SK-N-SH (cell line): ENCODE measurements around the gene C10orf143. TPM values are rescaled to one million over a fixed set of nuclear protein-coding genes. Genes with fewer than 3 reads are reported as not detected.

Experiments used
- CTCF ChIA-PET: fragments of 300-600, 350-600 bp; formaldehyde crosslinking; extraction: SDS; loops from one replicate; lab custom pipeline; 2021; lab: Yijun Ruan, JAX
- POLR2A ChIA-PET: fragments of 350-600 bp; sonication (Branson Sonifier 250); formaldehyde crosslinking; extraction: SDS; loops from one replicate; lab custom pipeline; 2020; ENCODE audit warnings: antibody characterized with exemption, inconsistent platforms; lab: Yijun Ruan, JAX
- DNase-seq: peaks from one replicate; pipeline ENCODE4 v3.0.0; 2012
- H2AFZ ChIP-seq: fragments of 200-600 bp; sonication (generic); 2 replicates; pipeline ENCODE4 v1.8.1; 2016; ENCODE audit warnings: antibody characterized with exemption, mild to moderate bottlenecking, low read depth
- H3F3A ChIP-seq: fragments of 200-600 bp; sonication (generic); replicated peaks from 2 replicates; pipeline ENCODE3; 2016; ENCODE audit warnings: antibody characterized with exemption, mild to moderate bottlenecking; ENCODE audit not compliant: insufficient read depth
- H3K27ac ChIP-seq, 2 experiments: fragments of 200-500 bp in 1 of 2; fragments of 200-600 bp in 1 of 2; sonication (Bioruptor generic) in 1 of 2; sonication (generic), shearing (Covaris generic) in 1 of 2; 2 replicates each; pipeline versions ENCODE4 v1.5.1 to v1.6.1; 2014 to 2016; ENCODE audit warnings: low read depth in 2 of 2, inconsistent platforms in 1 of 2, low read length in 1 of 2, mild to moderate bottlenecking in 1 of 2, mixed read lengths in 1 of 2
- H3K27me3 ChIP-seq: fragments of 200-600 bp; sonication (generic), shearing (Covaris generic); 2 replicates; pipeline ENCODE4 v1.6.1; 2016; ENCODE audit warnings: mixed run types; ENCODE audit not compliant: insufficient read depth
- H3K36me3 ChIP-seq, 2 experiments: fragments of 200-500 bp in 1 of 2; fragments of 200-600 bp in 1 of 2; sonication (Bioruptor generic) in 1 of 2; sonication (generic) in 1 of 2; replicated peaks in 1 of 2; 2 replicates each; pipeline versions ENCODE3 to v1.5.1; 2014 to 2016; ENCODE audit warnings: low read length in 1 of 2, mild to moderate bottlenecking in 1 of 2; ENCODE audit not compliant: insufficient read depth in 2 of 2, control insufficient read depth in 1 of 2
- H3K4me1 ChIP-seq, 2 experiments: fragments of 200-500 bp in 1 of 2; fragments of 200-600 bp in 1 of 2; sonication (Bioruptor generic) in 1 of 2; sonication (generic), shearing (Covaris generic) in 1 of 2; 2 replicates each; pipeline versions ENCODE4 v1.5.1 to v1.6.1; 2014 to 2016; ENCODE audit warnings: low read depth in 1 of 2, low read length in 1 of 2, mixed run types in 1 of 2; ENCODE audit not compliant: insufficient read depth in 2 of 2, control insufficient read depth in 1 of 2
- H3K4me2 ChIP-seq: fragments of 200-600 bp; sonication (generic), shearing (Covaris generic); 2 replicates; pipeline ENCODE4 v1.6.1; 2017; ENCODE audit warnings: mixed run types
- H3K4me3 ChIP-seq, 2 experiments: fragments of 200-500 bp in 1 of 2; fragments of 200-600 bp in 1 of 2; sonication (Bioruptor generic) in 1 of 2; sonication (generic), shearing (Covaris generic) in 1 of 2; 2 replicates each; pipeline versions ENCODE4 v1.5.1 to v1.8.1; 2014 to 2016; ENCODE audit warnings: low read depth in 2 of 2, inconsistent platforms in 1 of 2, low read length in 1 of 2, mild to moderate bottlenecking in 1 of 2, mixed read lengths in 1 of 2, moderate library complexity in 1 of 2
- H3K79me2 ChIP-seq: fragments of 200-600 bp; sonication (generic); 2 replicates; pipeline ENCODE4 v1.8.1; 2017; ENCODE audit warnings: mild to moderate bottlenecking; ENCODE audit not compliant: insufficient read depth
- H3K9ac ChIP-seq: fragments of 200-600 bp; sonication (generic); 2 replicates; pipeline ENCODE4 v1.6.1; 2017; ENCODE audit warnings: mixed run types
- H3K9me2 ChIP-seq: fragments of 200-600 bp; sonication (generic); 2 replicates; pipeline ENCODE4 v1.6.1; 2017; ENCODE audit warnings: mixed run types
- H3K9me3 ChIP-seq: fragments of 200-600 bp; sonication (generic); 2 replicates; pipeline ENCODE4 v1.6.1; 2017; ENCODE audit warnings: mixed run types, mild to moderate bottlenecking, moderate library complexity
- H4K20me1 ChIP-seq: fragments of 200-600 bp; sonication (generic); 2 replicates; pipeline ENCODE4 v1.6.1; 2017; ENCODE audit warnings: mild to moderate bottlenecking, mixed run types; ENCODE audit not compliant: insufficient read depth
- CHD2 ChIP-seq: fragments of 150-350 bp; IDR thresholded peaks from 2 replicates; pipeline ENCODE4 v1.6.1; 2018; ENCODE audit warnings: low read length; ENCODE audit not compliant: partially characterized antibody
- ELF1 ChIP-seq: IDR thresholded peaks from 2 replicates; pipeline ENCODE4 v1.4.0; 2012
- EZH2phosphoT487 ChIP-seq: fragments of 200-600 bp; sonication (generic); IDR thresholded peaks from 2 replicates; pipeline ENCODE4 v1.6.1; 2017; ENCODE audit warnings: low read depth, mixed run types, mild to moderate bottlenecking, antibody characterized with exemption, moderate library complexity, borderline replicate concordance
- FOSL2 ChIP-seq: IDR thresholded peaks from 2 replicates; pipeline ENCODE4 v1.4.0; 2012; ENCODE audit warnings: low read depth, mild to moderate bottlenecking, moderate library complexity, borderline replicate concordance
- FOXJ3 ChIP-seq: sonication (generic); formaldehyde crosslinking; IDR thresholded peaks from 2 replicates; pipeline ENCODE4 v1.5.1; 2020; ENCODE audit warnings: mild to moderate bottlenecking, missing genetic modification reagents
- JUND ChIP-seq: IDR thresholded peaks from 2 replicates; pipeline ENCODE4 v1.4.0; 2012
- MEF2A ChIP-seq: IDR thresholded peaks from 2 replicates; pipeline ENCODE4 v1.4.0; 2012; ENCODE audit warnings: low read depth, borderline replicate concordance
- MXI1 ChIP-seq: IDR thresholded peaks from 2 replicates; pipeline ENCODE4 v1.6.1; 2012; ENCODE audit warnings: mild to moderate bottlenecking, low read depth, low read length, improper control_type of control experiment
- RAD21 ChIP-seq: IDR thresholded peaks from 2 replicates; pipeline ENCODE4 v1.6.1; 2012; ENCODE audit warnings: mild to moderate bottlenecking, low read length
- SIN3A ChIP-seq: IDR thresholded peaks from 2 replicates; pipeline ENCODE4 v1.6.1; 2012; ENCODE audit warnings: low read depth, mild to moderate bottlenecking, low read length, moderate library complexity, borderline replicate concordance
- TAF1 ChIP-seq: IDR thresholded peaks from 2 replicates; pipeline ENCODE4 v1.6.1; 2012; ENCODE audit warnings: low read depth, mild to moderate bottlenecking, low read length, moderate library complexity, borderline replicate concordance
- TEAD4 ChIP-seq: IDR thresholded peaks from 2 replicates; pipeline ENCODE4 v1.4.0; 2012; ENCODE audit warnings: mild to moderate bottlenecking, borderline replicate concordance; ENCODE audit not compliant: insufficient read depth
- YY1 ChIP-seq: IDR thresholded peaks from 2 replicates; pipeline ENCODE4 v1.4.0; 2012; ENCODE audit warnings: low read depth, mild to moderate bottlenecking
- WGBS: methylation state at CpG from one replicate; pipeline ENCODE4 v1.1.6; 2017; ENCODE audit warnings: low lambda C conversion rate; 5-methylcytosine and 5-hydroxymethylcytosine counted together
- polyA plus RNA-seq, 3 experiments: library from polyadenylated mRNA; depleted of rRNA; stranded (reverse); fragments of >200 nt; gene quantifications; 2 replicates each; pipeline ENCODE4 v1.2.3, GENCODE V29; 2012
- TF ChIP-seq, protein P1 (sequence below): IDR thresholded peaks from 2 replicates; pipeline ENCODE4 v1.4.0; 2012; ENCODE audit warnings: low read depth
- TF ChIP-seq, protein P2 (sequence below): IDR thresholded peaks from 2 replicates; pipeline ENCODE4 v1.4.0; 2012; ENCODE audit warnings: low read depth, borderline replicate concordance
- TF ChIP-seq, protein P3 (sequence below): fragments of 150-350 bp; IDR thresholded peaks from 2 replicates; pipeline ENCODE4 v1.6.1; 2016; ENCODE audit warnings: mild to moderate bottlenecking, low read depth, low read length
- TF ChIP-seq, protein P4 (sequence below): IDR thresholded peaks from 2 replicates; pipeline ENCODE4 v1.6.1; 2012; ENCODE audit warnings: mild to moderate bottlenecking, low read depth, low read length, moderate library complexity
- TF ChIP-seq, protein P5 (sequence below): IDR thresholded peaks from 2 replicates; pipeline ENCODE4; 2012

Gene C10orf143
- polyA plus RNA-seq, 1 of the 3 experiments (the other 2 are of a cell fraction) = 2.2 TPM

DNA sequence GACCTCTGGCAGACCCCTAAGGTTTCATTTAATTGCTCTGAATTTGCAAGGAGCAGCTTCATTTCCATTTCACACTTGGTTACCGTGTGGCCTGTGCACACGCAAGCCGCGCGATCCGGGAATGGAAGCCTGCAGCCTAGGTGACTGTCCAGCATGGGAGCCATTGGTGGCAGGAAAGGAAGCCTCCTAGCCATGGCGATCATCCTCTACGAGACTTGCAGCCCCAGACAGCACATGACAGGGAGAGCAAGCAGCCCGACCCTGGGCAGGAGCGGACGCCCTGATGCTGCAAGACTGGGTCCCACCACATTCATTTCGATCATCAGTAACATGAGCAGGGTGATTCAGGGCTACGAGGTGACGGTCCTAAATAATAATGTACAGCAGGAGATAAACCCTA lies 33.9 kb downstream of the C10orf143 start:
- H3K9me2 ChIP-seq = no peaks in the 10 kb centered on the region
- H3K27ac ChIP-seq = no peak overlapping the region
- no peaks in the 10 kb centered on the region; a peak in 1 of 4 replicates for H3K4me1 ChIP-seq
- ChIA-PET POLR2A (no interaction called here), CTCF (no interaction called here)
- no peak overlapping the region for H3K4me3 ChIP-seq
- H3K4me2 ChIP-seq = no peak overlapping the region
- no peak overlapping the region for H3K9ac ChIP-seq
- peaks cover 5% of the 10 kb centered on the region; the same call in 1 of the 2 replicates for H3K9me3 ChIP-seq
- no peaks in the 10 kb centered on the region for H3K27me3 ChIP-seq
- no peak for TF ChIP-seq JUND
- H3F3A ChIP-seq = no peaks in the 10 kb centered on the region
- no peaks in the 10 kb centered on the region for H4K20me1 ChIP-seq
- no peaks in the 10 kb centered on the region for H3K36me3 ChIP-seq
- no peak for DNase-seq
- WGBS = 80% methylated on average over 8 of the region's 14 CpGs
- H3K79me2 ChIP-seq = no peaks in the 10 kb centered on the region
- H2AFZ ChIP-seq = no peak overlapping the region

DNA sequence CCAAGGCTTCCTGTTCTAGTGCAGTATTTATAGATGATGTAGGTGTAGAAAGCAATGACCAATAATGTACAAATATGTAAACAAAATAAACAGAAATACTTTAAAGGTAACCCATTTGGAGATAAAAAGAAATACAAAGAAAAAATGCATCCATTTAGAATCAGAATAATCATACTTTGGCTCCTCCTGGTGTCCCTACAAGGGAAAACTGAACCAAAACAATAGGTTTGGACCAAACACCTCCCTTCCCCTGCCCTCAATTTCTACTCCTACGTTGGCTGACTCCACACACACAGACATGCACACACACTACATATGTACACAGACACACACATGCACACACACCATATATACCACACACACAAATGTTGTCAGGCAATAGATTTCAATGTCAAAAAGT lies 36.0 kb downstream of the C10orf143 start:
- CTCF ChIA-PET = no interaction called here
- DNase-seq = no peak

More for the DNA sequence above, 36.0 kb downstream of the C10orf143 start:
- Histone ChIP-seq H4K20me1 (no peaks in the 10 kb centered on the region), H3K79me2 (no peaks in the 10 kb centered on the region), H3K4me2 (no peak overlapping the region), H3K9me3 (peaks cover 5% of the 10 kb centered on the region; the same call in 1 of the 2 replicates), H2AFZ (no peak overlapping the region), H3K4me3 (no peak overlapping the region), H3K27ac (no peak overlapping the region), H3K9ac (no peak overlapping the region), H3K27me3 (no peaks in the 10 kb centered on the region), H3F3A (no peaks in the 10 kb centered on the region), H3K9me2 (no peaks in the 10 kb centered on the region), H3K4me1 (no peaks in the 10 kb centered on the region), H3K36me3 (no peaks in the 10 kb centered on the region)
- TF ChIP-seq RAD21 (no peak), ELF1 (no peak), FOXJ3 (CRISPR knock-in tag) (no peak), YY1 (no peak), TAF1 (no peak), JUND (no peak), MEF2A (no peak), TEAD4 (no peak), SIN3A (no peak), CHD2 (no peak), FOSL2 (no peak), EZH2phosphoT487 (no peak), MXI1 (no peak)
- TF ChIP-seq, protein P1, sequence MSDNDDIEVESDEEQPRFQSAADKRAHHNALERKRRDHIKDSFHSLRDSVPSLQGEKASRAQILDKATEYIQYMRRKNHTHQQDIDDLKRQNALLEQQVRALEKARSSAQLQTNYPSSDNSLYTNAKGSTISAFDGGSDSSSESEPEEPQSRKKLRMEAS = no peak
- TF ChIP-seq, protein P2, sequence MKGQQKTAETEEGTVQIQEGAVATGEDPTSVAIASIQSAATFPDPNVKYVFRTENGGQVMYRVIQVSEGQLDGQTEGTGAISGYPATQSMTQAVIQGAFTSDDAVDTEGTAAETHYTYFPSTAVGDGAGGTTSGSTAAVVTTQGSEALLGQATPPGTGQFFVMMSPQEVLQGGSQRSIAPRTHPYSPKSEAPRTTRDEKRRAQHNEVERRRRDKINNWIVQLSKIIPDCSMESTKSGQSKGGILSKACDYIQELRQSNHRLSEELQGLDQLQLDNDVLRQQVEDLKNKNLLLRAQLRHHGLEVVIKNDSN = no peak
- TF ChIP-seq, protein P3, sequence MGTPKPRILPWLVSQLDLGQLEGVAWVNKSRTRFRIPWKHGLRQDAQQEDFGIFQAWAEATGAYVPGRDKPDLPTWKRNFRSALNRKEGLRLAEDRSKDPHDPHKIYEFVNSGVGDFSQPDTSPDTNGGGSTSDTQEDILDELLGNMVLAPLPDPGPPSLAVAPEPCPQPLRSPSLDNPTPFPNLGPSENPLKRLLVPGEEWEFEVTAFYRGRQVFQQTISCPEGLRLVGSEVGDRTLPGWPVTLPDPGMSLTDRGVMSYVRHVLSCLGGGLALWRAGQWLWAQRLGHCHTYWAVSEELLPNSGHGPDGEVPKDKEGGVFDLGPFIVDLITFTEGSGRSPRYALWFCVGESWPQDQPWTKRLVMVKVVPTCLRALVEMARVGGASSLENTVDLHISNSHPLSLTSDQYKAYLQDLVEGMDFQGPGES = no peak
- TF ChIP-seq, protein P4, sequence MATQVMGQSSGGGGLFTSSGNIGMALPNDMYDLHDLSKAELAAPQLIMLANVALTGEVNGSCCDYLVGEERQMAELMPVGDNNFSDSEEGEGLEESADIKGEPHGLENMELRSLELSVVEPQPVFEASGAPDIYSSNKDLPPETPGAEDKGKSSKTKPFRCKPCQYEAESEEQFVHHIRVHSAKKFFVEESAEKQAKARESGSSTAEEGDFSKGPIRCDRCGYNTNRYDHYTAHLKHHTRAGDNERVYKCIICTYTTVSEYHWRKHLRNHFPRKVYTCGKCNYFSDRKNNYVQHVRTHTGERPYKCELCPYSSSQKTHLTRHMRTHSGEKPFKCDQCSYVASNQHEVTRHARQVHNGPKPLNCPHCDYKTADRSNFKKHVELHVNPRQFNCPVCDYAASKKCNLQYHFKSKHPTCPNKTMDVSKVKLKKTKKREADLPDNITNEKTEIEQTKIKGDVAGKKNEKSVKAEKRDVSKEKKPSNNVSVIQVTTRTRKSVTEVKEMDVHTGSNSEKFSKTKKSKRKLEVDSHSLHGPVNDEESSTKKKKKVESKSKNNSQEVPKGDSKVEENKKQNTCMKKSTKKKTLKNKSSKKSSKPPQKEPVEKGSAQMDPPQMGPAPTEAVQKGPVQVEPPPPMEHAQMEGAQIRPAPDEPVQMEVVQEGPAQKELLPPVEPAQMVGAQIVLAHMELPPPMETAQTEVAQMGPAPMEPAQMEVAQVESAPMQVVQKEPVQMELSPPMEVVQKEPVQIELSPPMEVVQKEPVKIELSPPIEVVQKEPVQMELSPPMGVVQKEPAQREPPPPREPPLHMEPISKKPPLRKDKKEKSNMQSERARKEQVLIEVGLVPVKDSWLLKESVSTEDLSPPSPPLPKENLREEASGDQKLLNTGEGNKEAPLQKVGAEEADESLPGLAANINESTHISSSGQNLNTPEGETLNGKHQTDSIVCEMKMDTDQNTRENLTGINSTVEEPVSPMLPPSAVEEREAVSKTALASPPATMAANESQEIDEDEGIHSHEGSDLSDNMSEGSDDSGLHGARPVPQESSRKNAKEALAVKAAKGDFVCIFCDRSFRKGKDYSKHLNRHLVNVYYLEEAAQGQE = no peak
- TF ChIP-seq, protein P5, sequence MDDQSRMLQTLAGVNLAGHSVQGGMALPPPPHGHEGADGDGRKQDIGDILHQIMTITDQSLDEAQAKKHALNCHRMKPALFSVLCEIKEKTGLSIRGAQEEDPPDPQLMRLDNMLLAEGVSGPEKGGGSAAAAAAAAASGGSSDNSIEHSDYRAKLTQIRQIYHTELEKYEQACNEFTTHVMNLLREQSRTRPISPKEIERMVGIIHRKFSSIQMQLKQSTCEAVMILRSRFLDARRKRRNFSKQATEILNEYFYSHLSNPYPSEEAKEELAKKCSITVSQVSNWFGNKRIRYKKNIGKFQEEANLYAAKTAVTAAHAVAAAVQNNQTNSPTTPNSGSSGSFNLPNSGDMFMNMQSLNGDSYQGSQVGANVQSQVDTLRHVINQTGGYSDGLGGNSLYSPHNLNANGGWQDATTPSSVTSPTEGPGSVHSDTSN = no peak
- 14% methylated on average over 1 of the region's 1 CpG for WGBS
- POLR2A ChIA-PET = no interaction called here
